Mucosa of rectum (tissue), 2 donors: Measurements from ENCODE around the gene IGFLR1.
"Not testable (repeated sequence)": the region's sequence is repeated elsewhere in the genome, so short reads cannot be mapped to it uniquely, and the experiment has no call there.

ENCODE experiments used
- H3K27ac ChIP-seq, 2 donors: one replicate each; pipeline ENCODE4 v1.7.0; 2013; ENCODE audit warnings: inconsistent platforms in 2 of 2, low read depth in 2 of 2, low read length in 2 of 2
- H3K27me3 ChIP-seq, 2 donors: one replicate each; pipeline ENCODE4 v1.7.0; 2013; ENCODE audit warnings: low read length in 2 of 2; ENCODE audit not compliant: control insufficient read depth in 2 of 2, insufficient read depth in 2 of 2
- H3K36me3 ChIP-seq, 2 donors: one replicate each; pipeline ENCODE4 v1.7.0; 2013; ENCODE audit warnings: low read length in 2 of 2; ENCODE audit not compliant: control insufficient read depth in 2 of 2, insufficient read depth in 2 of 2
- H3K4me1 ChIP-seq, 2 donors: one replicate each; pipeline ENCODE4 v1.7.0; 2013; ENCODE audit warnings: low read length in 2 of 2, mild to moderate bottlenecking in 1 of 2; ENCODE audit not compliant: control insufficient read depth in 2 of 2, insufficient read depth in 2 of 2
- H3K4me3 ChIP-seq, 2 donors: one replicate each; pipeline ENCODE4 v1.7.0; 2013; ENCODE audit warnings: low read length in 2 of 2
- H3K9ac ChIP-seq, 2 donors: one replicate each; pipeline ENCODE4 v1.7.0; 2013; ENCODE audit warnings: low read length in 2 of 2, low read depth in 1 of 2, mild to moderate bottlenecking in 1 of 2
- H3K9me3 ChIP-seq, 2 donors: one replicate each; pipeline ENCODE4 v1.7.0; 2013; ENCODE audit warnings: low read length in 2 of 2; ENCODE audit not compliant: control insufficient read depth in 2 of 2
- donor health status: healthy.
- donor health status: Normal muscosa, but diverticular disease.

IGFLR1 gene

DNA sequence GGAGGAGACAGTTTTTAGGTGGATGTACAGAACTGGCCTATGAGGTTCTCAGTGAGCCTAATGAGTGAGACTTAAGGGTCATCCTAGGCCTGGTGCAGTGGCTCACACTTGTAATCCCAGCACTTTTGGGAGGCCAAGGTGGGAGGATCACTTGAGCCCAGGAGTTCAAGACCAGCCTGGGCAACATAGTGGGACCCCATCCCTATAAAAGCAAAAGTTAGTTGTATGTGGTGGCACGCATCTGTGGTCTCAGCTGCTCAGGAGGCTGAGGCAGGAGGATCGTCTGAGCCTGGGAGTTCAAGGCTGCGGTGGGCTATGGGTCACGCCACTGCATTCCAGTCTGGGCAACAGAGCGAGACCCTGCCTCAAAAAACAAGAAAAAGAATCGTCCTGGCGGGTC, 18.1 kb downstream of the IGFLR1 start:
- not testable (repeated sequence) for H3K9me3 ChIP-seq, H3K27ac ChIP-seq, H3K4me1 ChIP-seq, H3K27me3 ChIP-seq, H3K9ac ChIP-seq, H3K4me3 ChIP-seq
- peaks cover 71 to 74% of the 10 kb centered on the region in 2 donors for H3K36me3 ChIP-seq

GRCh38 chr19:35723671-35724070, 18.6 kb downstream of the IGFLR1 start:
- H3K36me3 ChIP-seq: peaks cover 67 to 70% of the 10 kb centered on the region in 2 donors
- no peak overlapping the region for H3K4me3 ChIP-seq
- peaks cover 8 to 9% of the 10 kb centered on the region in 2 donors for H3K4me1 ChIP-seq
- H3K27me3 ChIP-seq: no peaks in the 10 kb centered on the region
- H3K27ac ChIP-seq: no peak overlapping the region
- H3K9ac ChIP-seq: no peak overlapping the region
- no peaks in the 10 kb centered on the region for H3K9me3 ChIP-seq

DNA sequence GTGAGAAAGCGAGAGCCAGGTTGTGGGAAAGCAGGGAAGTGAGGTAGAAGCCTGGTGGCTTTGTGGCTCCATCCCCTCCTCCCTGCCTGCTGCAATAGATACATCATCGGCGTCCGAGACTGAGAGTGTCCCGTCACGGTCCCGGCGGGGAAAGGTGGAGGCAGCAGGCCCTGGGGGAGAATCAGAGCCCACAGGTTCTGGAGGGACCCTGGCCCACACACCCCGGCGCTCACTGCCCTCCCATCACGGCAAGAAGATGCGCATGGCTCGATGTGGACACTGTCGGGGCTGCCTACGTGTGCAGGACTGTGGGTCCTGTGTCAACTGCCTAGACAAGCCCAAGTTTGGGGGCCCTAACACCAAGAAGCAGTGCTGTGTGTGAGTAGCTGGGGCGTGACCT, 19.4 kb downstream of the IGFLR1 start:
- H3K4me1 ChIP-seq: peaks cover 9 to 10% of the 10 kb centered on the region in 2 donors
- H3K9ac ChIP-seq: no peak overlapping the region
- no peak overlapping the region for H3K27ac ChIP-seq
- H3K9me3 ChIP-seq: no peaks in the 10 kb centered on the region
- H3K4me3 ChIP-seq: no peak overlapping the region
- H3K27me3 ChIP-seq: no peaks in the 10 kb centered on the region
- H3K36me3 ChIP-seq: peaks cover 60 to 62% of the 10 kb centered on the region in 2 donors

DNA sequence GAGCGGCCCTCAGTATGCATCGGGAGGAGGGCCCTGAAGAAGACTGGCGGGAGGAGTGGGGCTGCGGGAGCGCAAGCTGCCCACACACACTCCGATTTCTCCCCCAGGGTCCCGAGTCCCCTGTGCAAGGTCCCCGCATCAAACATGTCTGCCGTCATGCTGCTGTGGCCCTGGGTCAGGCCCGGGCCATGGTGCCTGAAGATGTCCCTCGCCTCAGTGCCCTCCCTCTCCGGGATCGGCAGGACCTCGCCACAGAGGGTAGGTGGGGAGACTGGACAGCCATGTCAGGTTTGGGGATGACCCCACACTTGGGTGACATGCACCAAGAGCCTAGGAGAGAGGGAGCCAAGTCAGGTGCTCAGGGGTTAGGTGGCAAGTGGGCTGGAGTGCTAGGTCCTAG, 19.8 kb downstream of the IGFLR1 start:
- Histone ChIP-seq H3K27ac (no peak overlapping the region), H3K9ac (no peak overlapping the region), H3K4me1 (peaks cover 9 to 10% of the 10 kb centered on the region in 2 donors), H3K36me3 (peaks cover 56 to 58% of the 10 kb centered on the region in 2 donors), H3K27me3 (no peaks in the 10 kb centered on the region), H3K4me3 (no peak overlapping the region), H3K9me3 (no peaks in the 10 kb centered on the region)

GRCh38 chr19:35721374-35721773, 20.9 kb downstream of the IGFLR1 start:
- no peaks in the 10 kb centered on the region for H3K9me3 ChIP-seq
- H3K9ac ChIP-seq: no peak overlapping the region
- peaks cover 47 to 49% of the 10 kb centered on the region in 2 donors for H3K36me3 ChIP-seq
- no peak overlapping the region for H3K27ac ChIP-seq
- peaks cover 9 to 16% of the 10 kb centered on the region in 2 donors for H3K4me1 ChIP-seq
- H3K4me3 ChIP-seq: no peak overlapping the region
- H3K27me3 ChIP-seq: no peaks in the 10 kb centered on the region

DNA sequence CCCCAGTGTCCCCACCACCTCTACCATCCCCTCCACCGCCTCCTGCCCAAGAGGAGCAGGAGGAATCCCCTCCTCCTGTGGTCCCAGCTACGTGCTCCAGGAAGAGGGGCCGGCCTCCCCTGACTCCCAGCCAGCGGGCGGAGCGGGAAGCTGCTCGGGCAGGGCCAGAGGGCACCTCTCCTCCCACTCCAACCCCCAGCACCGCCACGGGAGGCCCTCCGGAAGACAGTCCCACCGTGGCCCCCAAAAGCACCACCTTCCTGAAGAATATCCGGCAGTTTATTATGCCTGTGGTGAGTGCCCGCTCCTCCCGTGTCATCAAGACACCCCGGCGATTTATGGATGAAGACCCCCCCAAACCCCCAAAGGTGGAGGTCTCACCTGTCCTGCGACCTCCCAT, 21.6 kb downstream of the IGFLR1 start:
- no peak overlapping the region for H3K4me3 ChIP-seq
- H3K27ac ChIP-seq: no peak overlapping the region
- H3K9ac ChIP-seq: no peak overlapping the region
- no peaks in the 10 kb centered on the region for H3K9me3 ChIP-seq
- H3K27me3 ChIP-seq: no peaks in the 10 kb centered on the region
- H3K4me1 ChIP-seq: peaks cover 16 to 23% of the 10 kb centered on the region in 2 donors
- H3K36me3 ChIP-seq: peaks cover 40 to 43% of the 10 kb centered on the region in 2 donors

DNA sequence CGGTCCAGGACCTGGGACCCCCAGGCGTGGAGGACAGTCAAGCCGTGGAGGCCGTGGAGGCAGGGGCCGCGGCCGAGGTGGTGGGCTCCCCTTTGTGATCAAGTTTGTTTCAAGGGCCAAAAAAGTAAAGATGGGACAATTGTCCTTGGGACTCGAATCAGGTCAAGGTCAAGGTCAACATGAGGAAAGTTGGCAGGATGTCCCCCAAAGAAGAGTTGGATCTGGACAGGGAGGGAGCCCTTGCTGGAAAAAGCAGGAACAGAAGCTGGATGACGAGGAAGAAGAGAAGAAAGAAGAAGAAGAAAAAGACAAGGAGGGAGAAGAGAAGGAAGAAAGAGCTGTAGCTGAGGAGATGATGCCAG, 22.1 kb downstream of the IGFLR1 start:
- no peak overlapping the region for H3K4me3 ChIP-seq
- no peak overlapping the region for H3K27ac ChIP-seq
- no peaks in the 10 kb centered on the region for H3K9me3 ChIP-seq
- H3K4me1 ChIP-seq: peaks cover 21 to 28% of the 10 kb centered on the region in 2 donors
- H3K9ac ChIP-seq: no peak overlapping the region
- no peaks in the 10 kb centered on the region for H3K27me3 ChIP-seq
- peaks cover 35 to 38% of the 10 kb centered on the region in 2 donors for H3K36me3 ChIP-seq

GRCh38 chr19:35719402-35720162, 22.7 kb downstream of the IGFLR1 start:
- peak overlapping the region in 1 of 2 donors; percentile 80 for H3K4me3 ChIP-seq
- peak overlapping the region in 1 of 2 donors; percentile 26 for H3K9ac ChIP-seq
- no peaks in the 10 kb centered on the region for H3K9me3 ChIP-seq
- no peak overlapping the region for H3K27ac ChIP-seq
- peaks cover 29 to 33% of the 10 kb centered on the region in 2 donors for H3K36me3 ChIP-seq
- no peaks in the 10 kb centered on the region for H3K27me3 ChIP-seq
- H3K4me1 ChIP-seq: peaks cover 21 to 30% of the 10 kb centered on the region in 2 donors

- peak overlapping the region; percentile 71 to 77 for H3K9ac ChIP-seq
- H3K27me3 ChIP-seq: no peaks in the 10 kb centered on the region
- H3K36me3 ChIP-seq: peaks cover 19 to 22% of the 10 kb centered on the region in 2 donors
- peak overlapping the region; percentile 43 to 56 for H3K27ac ChIP-seq
- no peaks in the 10 kb centered on the region for H3K9me3 ChIP-seq
- H3K4me1 ChIP-seq: peaks cover 21 to 30% of the 10 kb centered on the region in 2 donors
- peak overlapping the region; percentile 78 to 80 for H3K4me3 ChIP-seq
Observed at GRCh38 chr19:35718345-35719041, 23.8 kb downstream of the IGFLR1 start.

GRCh38 chr19:35717665-35718344, 24.4 kb downstream of the IGFLR1 start, which contains the start of gene KMT2B:
Gene KMT2B, plus strand, starts transcription at chr19:35718003. Its CDS starts 16 bp downstream, at chr19:35718019.
- Histone ChIP-seq H3K27me3 (no peaks in the 10 kb centered on the region), H3K27ac (peak within 1 kb of the TSS; percentile 84 to 87), H3K9ac (peak within 1 kb of the TSS; percentile 76 to 80), H3K4me1 (peaks cover 21 to 30% of the 10 kb centered on the region in 2 donors), H3K4me3 (peak within 1 kb of the TSS; percentile 83 to 88), H3K9me3 (no peaks in the 10 kb centered on the region), H3K36me3 (peaks cover 12 to 16% of the 10 kb centered on the region in 2 donors)
